ENCODE data around the gene TMA7.
"Not testable (repeated sequence)": the region's sequence is repeated elsewhere in the genome, so short reads cannot be mapped to it uniquely, and the experiment has no call there.

TMA7 gene

DNA sequence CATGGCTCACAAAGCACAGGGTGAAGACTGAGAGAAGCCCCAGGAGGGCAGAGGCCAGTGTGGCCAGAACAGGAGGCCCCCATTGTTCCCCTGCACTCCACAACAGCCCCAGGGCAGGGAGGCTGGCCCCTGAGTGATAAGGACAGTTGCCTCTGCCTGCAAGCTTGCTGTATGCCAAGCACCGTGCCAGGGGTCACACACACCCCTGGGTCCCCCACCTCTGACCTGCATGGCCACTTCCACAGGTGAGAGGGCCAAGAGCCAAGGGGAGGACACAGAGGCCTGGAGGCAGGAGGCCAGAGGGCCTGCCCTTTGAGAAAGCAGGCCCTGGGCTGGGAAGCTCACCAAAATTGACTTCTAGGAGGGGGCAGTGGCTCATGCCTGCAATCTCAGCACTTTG, 30.2 kb downstream of the TMA7 start:
- DNase-seq, result no peak

DNA sequence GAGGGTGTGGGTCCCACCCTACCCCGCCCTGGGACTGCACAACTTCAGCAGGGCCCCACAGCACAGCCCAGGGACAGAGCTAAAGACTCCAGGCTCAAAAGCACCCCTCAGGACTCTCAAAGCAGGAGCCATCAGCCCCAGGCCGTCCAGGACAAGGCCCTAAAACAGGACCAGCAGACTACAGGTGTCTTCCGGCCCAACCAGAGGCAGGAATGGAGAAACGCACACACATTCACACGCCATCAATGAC, 32.5 kb downstream of the TMA7 start:
- DNase-seq, result no peak

DNA sequence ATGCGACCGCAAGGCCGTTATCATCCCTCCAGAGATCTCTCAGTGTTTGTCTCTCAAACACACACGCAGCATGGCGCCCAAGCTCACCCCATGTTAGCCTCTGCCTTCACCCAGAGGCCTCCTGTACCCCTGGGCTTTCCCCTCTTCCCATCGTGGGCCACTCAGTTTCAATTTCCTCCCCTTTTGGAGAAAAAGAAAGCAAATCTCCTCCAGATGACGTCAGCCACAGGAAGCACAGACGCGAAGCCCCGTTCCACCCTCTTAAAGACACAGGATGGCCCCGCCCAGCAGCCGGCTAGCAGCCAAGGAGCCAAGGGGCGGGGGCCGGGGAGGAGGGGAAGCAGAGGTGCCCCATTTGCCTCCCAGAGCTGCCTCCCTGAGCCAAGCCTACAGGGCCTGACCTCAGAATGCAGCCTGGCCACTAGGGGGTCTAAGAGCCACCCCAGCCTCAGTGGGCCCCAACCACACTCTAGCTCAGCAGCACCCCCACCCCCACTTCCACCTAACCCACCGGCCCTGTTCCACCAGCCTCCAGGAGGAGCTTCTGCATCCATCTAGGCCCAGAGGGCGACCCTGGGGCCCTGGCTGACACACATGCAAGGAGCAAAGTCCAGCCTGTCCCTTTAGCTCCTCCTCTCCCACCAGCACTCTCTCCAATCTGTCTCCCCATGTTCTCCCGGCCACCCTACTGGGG, 33.0 kb downstream of the TMA7 start:
- DNase-seq, result peak; percentile 95

DNA sequence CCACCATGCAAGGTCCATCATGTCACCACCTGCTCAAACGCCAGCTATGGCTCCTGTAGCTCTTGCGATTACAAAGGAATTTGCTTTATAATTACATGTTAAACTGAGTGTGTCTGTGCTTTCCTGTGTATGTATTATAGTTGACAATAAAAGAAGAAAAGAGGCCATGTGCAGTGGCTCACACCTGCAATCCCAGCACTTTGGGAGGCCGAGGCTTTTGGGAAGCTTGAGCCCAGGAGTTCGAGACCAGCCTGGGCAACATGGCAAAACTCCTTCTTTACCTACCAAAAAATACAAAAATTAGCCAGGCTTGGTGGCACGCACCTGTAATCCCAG, 33.5 kb downstream of the TMA7 start:
- no peak for DNase-seq

DNA sequence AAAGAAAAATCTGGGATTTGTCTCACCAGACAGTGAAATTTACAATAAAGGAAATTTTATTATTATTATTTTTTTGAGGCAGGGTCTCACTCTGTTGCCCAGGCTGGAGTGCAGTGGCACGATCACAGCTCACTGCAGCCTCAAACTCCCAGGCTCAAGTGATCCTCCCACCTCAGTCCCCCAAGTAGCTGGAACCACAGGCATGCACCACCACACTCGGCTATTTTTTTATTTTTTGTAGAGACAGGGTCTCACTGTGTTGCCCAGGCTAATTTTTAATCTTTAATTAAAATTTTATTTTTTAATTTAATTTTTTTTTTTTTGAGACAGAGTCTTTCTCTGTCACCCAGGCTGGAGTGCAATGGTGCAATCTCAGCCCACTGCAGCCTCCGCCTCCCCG, 34.0 kb downstream of the TMA7 start:
- DNase-seq, result not testable (repeated sequence)

DNA sequence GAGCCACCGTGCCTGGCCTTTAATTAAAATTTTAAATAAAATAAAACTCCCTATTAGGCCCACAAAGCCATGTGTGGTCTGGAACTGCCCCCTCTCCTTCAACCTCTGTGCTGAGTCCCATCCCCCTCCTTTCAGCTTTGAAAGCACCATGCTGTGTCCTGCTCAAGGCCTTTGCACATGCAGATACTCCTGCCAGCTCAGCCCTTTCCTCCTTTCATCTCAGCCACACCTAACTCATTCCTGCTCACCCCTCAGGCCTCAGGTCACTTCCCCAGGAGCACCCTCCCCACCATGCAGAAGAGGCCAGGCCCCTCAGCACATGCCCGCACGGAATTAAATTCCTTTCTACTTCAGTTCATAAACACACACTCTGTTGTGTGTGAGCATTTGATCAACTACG, 34.6 kb downstream of the TMA7 start:
- no peak for DNase-seq

DNA sequence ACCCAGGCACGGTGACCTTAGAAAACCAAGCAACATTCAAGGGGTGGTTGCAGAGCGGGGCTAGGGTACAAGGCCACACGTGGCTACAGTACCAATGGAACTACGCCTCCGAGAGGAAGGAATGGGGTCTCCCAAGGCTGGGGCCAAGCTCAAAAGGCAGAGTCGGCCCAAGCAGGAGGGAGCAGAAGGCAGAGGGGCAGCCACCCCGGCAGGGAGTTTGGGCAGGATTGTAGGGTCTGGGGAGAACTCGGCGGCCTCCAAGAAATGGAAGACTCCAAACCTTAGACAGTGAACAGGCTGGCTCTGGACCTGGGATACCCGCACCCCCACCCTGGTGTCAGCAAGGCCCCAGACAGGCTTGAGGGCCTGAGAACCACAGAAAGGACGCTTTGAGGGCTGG, 35.1 kb downstream of the TMA7 start:
- DNase-seq, result no peak

DNA sequence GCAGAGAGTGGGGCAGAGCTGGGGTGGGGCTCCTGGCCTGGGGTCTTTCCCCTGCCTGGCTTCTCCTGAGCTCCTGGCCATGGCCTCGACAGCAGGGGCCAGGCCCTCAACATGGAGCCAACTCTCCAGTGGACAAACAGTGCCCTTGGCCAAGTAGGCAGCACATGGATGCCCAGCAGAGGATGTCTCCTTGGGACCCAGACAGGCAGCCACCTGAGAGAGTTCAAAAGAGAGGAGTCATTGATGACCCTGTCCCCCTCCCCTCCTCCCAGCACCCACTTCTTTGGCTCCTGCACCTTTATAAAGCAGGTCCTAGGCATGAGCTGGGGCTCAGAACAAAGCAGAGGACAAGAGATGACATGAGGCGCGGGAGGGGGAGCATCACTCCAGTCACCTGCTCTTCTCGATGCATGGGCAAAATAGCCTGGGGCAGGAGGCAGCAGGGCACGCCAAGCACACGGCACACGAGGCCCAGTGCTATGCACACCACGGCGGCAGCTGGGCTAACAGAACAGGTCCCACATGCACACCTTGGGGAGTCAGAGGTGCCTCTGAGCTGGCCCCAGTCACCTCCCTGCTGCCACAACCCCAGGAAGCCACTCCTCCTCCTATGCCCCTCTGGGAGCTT, 36.5 kb downstream of the TMA7 start:
- DNase-seq, result no peak

DNA sequence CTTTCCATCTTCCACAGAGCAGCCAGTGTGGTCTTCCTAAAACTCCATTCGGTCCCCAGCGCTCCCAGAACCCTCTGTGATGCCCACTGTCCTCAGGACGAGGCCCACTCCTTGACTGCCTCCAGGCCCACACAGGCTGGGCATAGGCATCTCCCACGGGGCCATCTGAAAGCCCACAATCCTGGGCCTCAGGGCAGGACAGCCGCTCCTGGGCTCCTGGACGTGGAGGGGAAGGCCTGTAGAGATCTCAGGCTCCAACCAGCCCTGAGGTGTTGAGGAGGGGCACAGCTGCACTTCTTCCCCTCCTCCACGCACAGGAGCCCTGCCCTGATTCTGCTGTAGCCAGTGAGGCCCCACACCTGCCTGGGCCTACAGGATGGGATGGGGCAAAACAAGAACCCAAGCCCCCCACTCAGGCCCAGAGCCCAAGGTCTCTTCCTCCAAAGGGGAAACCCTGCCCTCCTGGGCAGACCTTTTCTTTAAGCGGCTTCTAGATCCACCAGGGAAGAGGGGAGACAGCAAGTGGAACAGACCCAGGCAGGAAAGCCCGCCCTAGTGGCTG, 38.0 kb downstream of the TMA7 start:
- no peak for DNase-seq

DNA sequence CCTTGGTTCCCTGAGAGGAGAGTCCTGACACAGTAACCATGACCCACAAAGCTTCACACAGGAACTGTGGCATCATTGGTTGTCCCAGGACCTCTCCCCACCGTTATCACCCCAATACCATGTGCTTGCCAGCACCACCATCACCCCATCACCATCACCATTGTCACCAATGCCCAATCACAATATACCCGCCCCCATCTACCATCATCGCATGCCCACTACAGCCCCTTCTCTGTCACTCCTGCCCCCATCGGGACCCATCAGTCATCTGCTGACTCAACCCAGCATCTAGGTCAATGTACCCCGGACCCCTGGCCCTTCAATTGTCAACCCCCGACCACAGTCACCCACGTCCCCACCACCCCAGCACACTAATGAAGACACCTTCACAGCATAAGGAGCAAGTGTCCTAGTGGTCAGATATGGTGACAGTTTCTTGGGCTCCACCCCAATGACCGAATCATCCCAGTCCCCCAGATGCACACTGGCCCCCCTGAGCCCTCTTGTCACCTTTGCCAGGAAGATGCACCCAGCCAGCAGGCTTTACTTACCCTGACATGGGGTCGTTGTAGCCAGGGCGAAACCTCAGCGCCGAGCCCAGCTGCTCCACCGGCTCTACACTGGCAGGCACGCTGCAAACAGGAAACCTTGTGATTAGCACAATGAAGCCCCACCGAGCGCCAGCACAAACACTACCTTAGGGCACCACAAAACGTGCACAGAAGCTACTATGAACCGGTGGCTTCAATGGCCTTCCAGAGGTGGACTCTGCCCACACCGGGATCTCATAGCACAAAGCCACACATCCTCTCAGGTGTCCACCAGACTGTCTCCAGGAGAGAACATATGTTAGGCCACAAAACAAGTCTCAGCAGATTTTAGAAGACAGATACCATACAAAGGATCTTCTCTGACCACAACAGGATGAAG, 38.8 kb downstream of the TMA7 start:
- peak; percentile 82 for DNase-seq

DNA sequence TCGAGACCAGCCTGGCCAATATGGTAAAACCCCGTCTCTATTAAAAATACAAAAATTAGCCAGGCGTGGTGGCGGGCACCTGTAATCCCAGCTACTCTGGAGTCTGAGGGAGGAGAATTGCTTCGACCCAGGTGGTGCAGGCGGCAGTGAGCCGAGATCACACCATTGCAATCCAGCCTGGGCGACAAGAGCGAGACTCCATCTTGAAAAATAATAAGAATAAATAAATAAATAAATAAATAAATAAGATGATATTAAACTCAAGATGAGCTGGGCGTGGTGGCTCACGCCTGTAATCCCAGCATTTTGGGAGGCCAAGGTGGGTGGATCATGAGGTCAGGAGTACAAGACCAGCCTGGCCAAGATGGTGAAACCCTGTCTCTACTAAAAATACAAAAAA, 40.8 kb downstream of the TMA7 start:
- DNase-seq, result not testable (repeated sequence)

DNA sequence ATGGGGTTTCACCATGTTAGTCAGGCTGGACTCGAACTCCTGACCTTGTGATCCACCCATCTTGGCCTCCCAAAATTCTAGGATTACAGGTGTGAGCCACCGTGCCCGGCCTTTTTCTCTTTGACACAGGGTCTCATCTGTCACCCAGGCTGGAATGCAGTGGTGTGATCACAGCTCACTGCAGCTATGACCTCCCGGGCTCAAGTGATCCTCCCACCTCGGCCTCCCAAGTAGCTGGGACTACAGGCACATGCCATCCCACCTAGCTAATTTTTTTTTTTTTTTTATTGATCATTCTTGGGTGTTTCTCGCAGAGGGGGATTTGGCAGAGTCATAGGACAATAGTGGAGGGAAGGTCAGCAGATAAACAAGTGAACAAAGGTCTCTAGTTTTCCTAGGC, 42.8 kb downstream of the TMA7 start:
- not testable (repeated sequence) for DNase-seq

DNA sequence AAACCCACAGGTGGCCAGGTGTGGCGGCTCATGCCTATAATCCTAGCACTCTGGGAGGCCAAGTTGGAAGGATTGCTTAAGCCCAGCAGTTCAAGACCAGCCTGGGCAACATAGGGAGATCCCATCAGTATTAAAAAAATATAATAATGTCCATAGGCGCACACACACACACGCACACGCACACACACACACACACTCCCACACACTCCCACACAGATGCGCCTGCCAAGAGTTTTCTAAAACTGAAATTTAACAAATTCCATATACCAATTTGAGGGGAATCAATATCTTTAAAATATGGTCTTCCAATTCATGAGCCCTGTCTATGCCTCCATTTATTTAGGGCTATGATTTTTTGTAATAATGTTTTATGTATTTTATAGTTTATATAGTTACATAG, 46.9 kb downstream of the TMA7 start:
- no peak for DNase-seq

DNA sequence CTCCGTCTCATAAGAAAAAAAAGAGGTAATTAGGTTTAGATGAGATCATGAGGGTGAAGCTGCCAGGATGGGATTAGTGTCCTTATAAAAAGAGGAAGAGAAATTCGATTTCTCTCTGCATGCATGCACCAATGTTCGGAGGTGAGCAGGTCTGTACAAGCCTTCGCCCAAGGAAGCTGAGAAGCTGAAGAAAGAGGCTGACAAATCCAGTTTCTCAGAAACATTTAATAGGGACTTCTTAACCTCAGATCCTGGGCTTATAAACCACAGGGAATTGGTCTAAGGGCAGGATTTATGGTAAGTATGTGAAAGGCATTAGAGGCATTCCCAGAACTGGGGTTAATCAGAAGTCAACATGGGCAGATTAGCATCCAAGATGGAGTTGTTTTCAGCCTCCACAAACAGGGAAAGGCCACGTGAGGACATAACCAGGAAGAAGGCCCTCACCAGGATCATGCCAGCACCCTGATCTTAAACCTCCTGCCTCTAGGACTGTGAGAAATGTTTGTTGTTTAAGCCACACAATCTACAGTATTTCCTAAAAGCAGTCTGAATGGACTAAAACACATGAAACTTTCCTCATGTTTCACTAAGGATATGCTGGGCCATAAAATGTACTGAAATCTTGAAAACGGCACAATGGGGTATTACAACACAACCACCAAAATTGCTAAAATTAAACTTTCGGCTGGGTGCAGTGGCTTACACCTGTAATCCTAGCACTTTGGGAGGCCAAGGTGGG, 52.6 kb downstream of the TMA7 start:
- no peak for DNase-seq

DNA sequence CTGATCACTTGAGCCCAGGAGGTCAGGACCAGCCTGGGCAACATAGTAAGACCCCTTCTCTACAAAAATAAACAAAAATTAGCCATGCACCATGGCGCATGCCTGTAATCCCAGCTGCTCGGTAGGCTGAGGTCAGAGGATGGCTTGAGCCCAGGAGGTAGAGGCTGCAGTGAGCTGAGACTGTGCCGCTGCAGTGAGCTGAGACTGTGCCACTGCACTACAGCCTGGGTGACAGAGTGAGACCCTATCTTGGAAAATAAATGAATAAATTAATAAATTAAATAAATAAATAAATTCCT, 53.1 kb downstream of the TMA7 start:
- DNase-seq, result no peak

Measured in activated CD8-positive, alpha-beta memory T cell treated with anti-CD3 and anti-CD28 coated beads for 24 hours (primary cell).